GM12878 (cell line): ENCODE data around the gene C3orf20. TPM values are rescaled to one million over a fixed set of nuclear protein-coding genes. Genes with fewer than 3 reads are reported as not detected.

ENCODE experiments used
- ATAC-seq: fragments of 200-7000 bp; cut with Tn5 transposase; 3 replicates; pipeline ENCODE4 v1.9.1; 2020; ENCODE audit warnings: mild to moderate bottlenecking, moderate library complexity
- BruUV-seq: library from RNA; stranded (reverse); fragments of 400-500 nt; replicated peaks from 2 replicates; lab custom pipeline; 2021; lab: Mats Ljungman, UMichigan
- CTCF ChIA-PET: fragments of 300-600 bp; sonication (Branson Sonifier 250); formaldehyde crosslinking; extraction: SDS; loops from one replicate; lab custom pipeline; 2021; ENCODE audit warnings: inconsistent platforms; lab: Yijun Ruan, JAX
- POLR2A ChIA-PET: fragments of 350-600 bp; formaldehyde crosslinking; extraction: SDS; loops from one replicate; lab custom pipeline; 2021; ENCODE audit warnings: inconsistent platforms; lab: Charles Lee
- RAD21 ChIA-PET: fragments of 300-600 bp; sonication (Branson Sonifier 250); formaldehyde crosslinking; loops from one replicate; lab custom pipeline; 2023; ENCODE audit warnings: antibody characterized with exemption; ENCODE audit not compliant: unreplicated experiment; lab: Charles Lee
- SMC1A ChIA-PET: fragments of 300-600 bp; sonication (Branson Sonifier 250); formaldehyde crosslinking; loops from one replicate; lab custom pipeline; 2023; ENCODE audit not compliant: unreplicated experiment, uncharacterized antibody; lab: Charles Lee
- DNase-seq: peaks from one replicate; pipeline ENCODE4 v3.0.0-alpha.2; 2011; ENCODE audit warnings: low read depth, low spot score
- FAIRE-seq: peaks from 3 replicates; lab custom pipeline; 2011; peaks lifted over from hg19 to GRCh38; lab: Jason Lieb, UNC
- H2AFZ ChIP-seq: 2 replicates; pipeline ENCODE4 v1.6.0; 2011; ENCODE audit warnings: low read depth, low read length, control low read depth; ENCODE audit not compliant: control insufficient read depth
- H3K27ac ChIP-seq: 2 replicates; pipeline ENCODE4 v1.5.1; 2011; ENCODE audit warnings: control low read depth; ENCODE audit not compliant: control insufficient read depth, insufficient read depth
- H3K27me3 ChIP-seq, 2 experiments: replicated peaks in 1 of 2; 2 replicates each; pipeline versions ENCODE4 v1.6.0 to v1.6.1; 2011; ENCODE audit warnings: low read length in 1 of 2; ENCODE audit not compliant: control insufficient read depth in 2 of 2, insufficient read depth in 2 of 2
- H3K36me3 ChIP-seq, 2 experiments: 2 replicates each; pipeline ENCODE4 v1.5.1; 2011; ENCODE audit warnings: low read length in 1 of 2; ENCODE audit not compliant: control insufficient read depth in 2 of 2, insufficient read depth in 2 of 2
- H3K4me1 ChIP-seq: 2 replicates; pipeline ENCODE4 v1.6.1; 2011; ENCODE audit warnings: mild to moderate bottlenecking, low read length, moderate library complexity, mixed read lengths; ENCODE audit not compliant: control insufficient read depth, insufficient read depth
- H3K4me2 ChIP-seq: 2 replicates; pipeline ENCODE4 v1.6.0; 2011; ENCODE audit warnings: control low read depth; ENCODE audit not compliant: control insufficient read depth, insufficient read depth
- H3K4me3 ChIP-seq: fragments of 200-600 bp; sonication (generic); 2 replicates; pipeline ENCODE4 v1.5.1; 2016
- H3K79me2 ChIP-seq: 2 replicates; pipeline ENCODE4 v1.6.0; 2011; ENCODE audit warnings: low read length; ENCODE audit not compliant: control insufficient read depth, insufficient read depth
- H3K9ac ChIP-seq: 2 replicates; pipeline ENCODE4 v1.8.0; 2011; ENCODE audit warnings: low read length, control low read depth, mixed read lengths; ENCODE audit not compliant: control insufficient read depth, insufficient read depth
- H3K9me3 ChIP-seq: replicated peaks from 3 replicates; pipeline ENCODE4 v1.5.1; 2011; ENCODE audit warnings: mild to moderate bottlenecking, low read length; ENCODE audit not compliant: control insufficient read depth, insufficient read depth
- H4K20me1 ChIP-seq: 2 replicates; pipeline ENCODE4 v1.6.0; 2011; ENCODE audit not compliant: control insufficient read depth, insufficient read depth
- CBFB ChIP-seq: IDR thresholded peaks from 2 replicates; pipeline ENCODE4 v1.6.1; 2016; ENCODE audit warnings: antibody characterized with exemption, low read depth
- EED ChIP-seq: sonication (generic); IDR thresholded peaks from 2 replicates; pipeline ENCODE4 v1.6.1; 2016; ENCODE audit warnings: antibody characterized with exemption, low read depth
- EGR1 ChIP-seq, 2 experiments: IDR thresholded peaks; 1 replicate in 1 of 2; 2 replicates in 1 of 2; pipeline ENCODE4 v1.6.1; 2011 to 2012; ENCODE audit warnings: low read depth in 2 of 2, low read length in 2 of 2, borderline replicate concordance in 1 of 2, mild to moderate bottlenecking in 1 of 2, moderate library complexity in 1 of 2
- HDAC6 ChIP-seq: fragments of 200-600 bp; sonication (generic); IDR thresholded peaks from one replicate; pipeline ENCODE4 v1.8.0; 2017; ENCODE audit warnings: antibody characterized with exemption; ENCODE audit not compliant: unreplicated experiment
- IKZF1 ChIP-seq: fragments of 450-650 bp; conservative IDR thresholded peaks from 2 replicates; pipeline ENCODE4 v1.6.1; 2017; ENCODE audit warnings: antibody characterized with exemption, mild to moderate bottlenecking
- KLF5 ChIP-seq: fragments of 450-650 bp; IDR thresholded peaks from 2 replicates; pipeline ENCODE4 v1.6.1; 2014; ENCODE audit warnings: mild to moderate bottlenecking; ENCODE audit not compliant: partially characterized antibody
- MXI1 ChIP-seq: fragments of 150-350 bp; IDR thresholded peaks from 2 replicates; pipeline ENCODE4 v1.6.1; 2011; ENCODE audit warnings: low read depth, mild to moderate bottlenecking, inconsistent platforms, low read length, improper control_type of control experiment
- NFIC ChIP-seq: IDR thresholded peaks from 2 replicates; pipeline ENCODE4 v1.6.1; 2012; ENCODE audit warnings: low read depth, mild to moderate bottlenecking, inconsistent platforms, low read length, moderate library complexity
- NR2C1 ChIP-seq: fragments of 450-650 bp; IDR thresholded peaks from 2 replicates; pipeline ENCODE4 v1.6.1; 2017; ENCODE audit warnings: antibody characterized with exemption, mild to moderate bottlenecking, moderate library complexity
- POLR2AphosphoS5 ChIP-seq: IDR thresholded peaks from 2 replicates; pipeline ENCODE4 v1.6.1; 2011; ENCODE audit warnings: mild to moderate bottlenecking, low read length, inconsistent platforms
- RAD51 ChIP-seq: fragments of 450-650 bp; IDR thresholded peaks from 2 replicates; pipeline ENCODE4 v1.6.1; 2016; ENCODE audit warnings: moderate library complexity, mild to moderate bottlenecking, inconsistent platforms
- REST ChIP-seq: IDR thresholded peaks from 2 replicates; pipeline ENCODE4 v1.6.1; 2012; ENCODE audit warnings: mild to moderate bottlenecking, low read depth, low read length
- RFX5 ChIP-seq: IDR thresholded peaks from 2 replicates; pipeline ENCODE4 v1.6.1; 2011; ENCODE audit warnings: low read depth, low read length, improper control_type of control experiment
- SREBF1 ChIP-seq: IDR thresholded peaks from 2 replicates; pipeline ENCODE4 v1.6.1; 2012; ENCODE audit warnings: mild to moderate bottlenecking, low read length
- SREBF2 ChIP-seq: IDR thresholded peaks from 2 replicates; pipeline ENCODE4 v1.6.1; 2012; ENCODE audit warnings: mild to moderate bottlenecking, low read length
- WRNIP1 ChIP-seq: IDR thresholded peaks from 2 replicates; pipeline ENCODE4 v1.6.1; 2011; ENCODE audit warnings: low read depth, low read length, improper control_type of control experiment, borderline replicate concordance
- ZNF217 ChIP-seq: fragments of 450-650 bp; IDR thresholded peaks from 2 replicates; pipeline ENCODE4 v1.6.1; 2017; ENCODE audit warnings: antibody characterized with exemption, mild to moderate bottlenecking
- WGBS: methylation state at CpG from one replicate; pipeline ENCODE4 v1.1.6; 2016; ENCODE audit warnings: low lambda C conversion rate; ENCODE audit not compliant: insufficient replicate concordance, insufficient coverage; ENCODE audit errors: missing lambda C conversion rate; 5-methylcytosine and 5-hydroxymethylcytosine counted together
- in situ Hi-C: fragments of 300-500 bp; cut with MboI; formaldehyde crosslinking; loops from 9 replicates; pipeline ENCODE4 v1.14.3; 2018; ENCODE audit warnings: mixed read lengths
- intact Hi-C: fragments of 100-400 bp; cut with micrococcal nuclease; formaldehyde crosslinking; loops from one replicate; pipeline ENCODE4 v1.14.2; 2022; ENCODE audit not compliant: unreplicated experiment
- polyA plus RNA-seq, 11 experiments: library from polyadenylated mRNA; depleted of rRNA in 4 of 11; unstranded in 6 of 11; stranded (reverse) in 5 of 11; fragments of >200 nt; fragmentation: Nextera tagmentation in 4 of 11; fragmentation: Illumina TruSeq in 1 of 11; extraction: Ambion mirVana in 4 of 11; extraction: Trizol in 1 of 11; gene quantifications; 1 replicate in 1 of 11; 2 replicates in 10 of 11; pipeline versions ENCODE4 v1.2.1 to v1.2.3, GENCODE V29; 2011 to 2016; ENCODE audit warnings: inconsistent platforms in 2 of 11, missing spikeins in 2 of 11, low read depth in 1 of 11
- total RNA-seq, 4 experiments: library from RNA; depleted of rRNA in 3 of 4; stranded (reverse); fragments of >200 nt in 3 of 4; fragmentation: Illumina TruSeq in 1 of 4; extraction: Trizol in 1 of 4; gene quantifications; 2 replicates each; pipeline versions ENCODE4 v1.2.1 to v1.2.3, GENCODE V29; 2013 to 2021

The C3orf20 gene
- total and polyA plus RNA-seq, 10 of the 15 experiments (the other 5 are each of a cell fraction or from before 2014, with no cell fraction given), result 0.05 to 2.9 (median 1.0) TPM

GRCh38 chr3:14802381-14802731 is 127.4 kb downstream of the C3orf20 start:
- peaks cover 1 to 2% of the 10 kb centered on the region in 2 experiments; a peak in 1 of 4 replicates for H3K27me3 ChIP-seq
- no peak for ATAC-seq

More at GRCh38 chr3:14802381-14802731, 127.4 kb downstream of the C3orf20 start:
- Histone ChIP-seq H4K20me1 (no peaks in the 10 kb centered on the region), H3K4me3 (no peak overlapping the region), H3K36me3 (no peaks in the 10 kb centered on the region), H3K9me3 (no peaks in the 10 kb centered on the region), H3K4me2 (no peak overlapping the region), H3K4me1 (no peaks in the 10 kb centered on the region), H3K79me2 (no peaks in the 10 kb centered on the region), H3K27ac (no peak overlapping the region), H2AFZ (no peak overlapping the region), H3K9ac (no peak overlapping the region)
- SMC1A ChIA-PET, result no interaction called here
- no peak for TF ChIP-seq WRNIP1
- no peak for TF ChIP-seq POLR2AphosphoS5
- no peak for TF ChIP-seq NR2C1
- no peak for TF ChIP-seq ZNF217
- no peak for TF ChIP-seq RAD51
- no peak for TF ChIP-seq MXI1
- TF ChIP-seq REST, result no peak
- TF ChIP-seq KLF5, result no peak
- no peak for TF ChIP-seq NFIC
- no peak for TF ChIP-seq EED
- no peak for TF ChIP-seq RFX5
- no peak for TF ChIP-seq IKZF1
- no peak for TF ChIP-seq CBFB
- no peak for TF ChIP-seq HDAC6
- no peak for TF ChIP-seq EGR1 (IDR thresholded peaks at IDR 0.05; ENCODE audit: borderline replicate concordance in 1 of 2, low read depth in 2 of 2, low read length in 2 of 2)
- no peak for TF ChIP-seq SREBF2
- TF ChIP-seq SREBF1, result no peak
- DNase-seq (no peak), FAIRE-seq (no peak)
- intact Hi-C loops, result no loop called here
- CTCF ChIA-PET, result interaction anchor here (0.8 to 1.2 kb wide), 2 partner anchors 11 to 12 kb away, joined by 3 to 4 read pairs; no protein-coding TSS in a partner anchor
- 37% methylated on average over 7 of the region's 7 CpGs for WGBS
- in situ Hi-C loops, result no loop called here
- RAD21 ChIA-PET, result interaction anchor here (0.6 to 1.2 kb wide), 3 partner anchors 11 to 30 kb away, joined by 3 read pairs; no protein-coding TSS in a partner anchor
- POLR2A ChIA-PET, result interaction anchor here (1.3 kb wide), 1 partner anchor 42 kb away, joined by 3 read pairs; no protein-coding TSS in a partner anchor
- no TSS peak for BruUV-seq
